Endometrium (tissue), 2 donors: ENCODE results near the gene ZFP30.
"Not testable (repeated sequence)": the region's sequence is repeated elsewhere in the genome, so short reads cannot be mapped to it uniquely, and the experiment has no call there.

Source experiments
- FAIRE-seq: peaks from 2 replicates; lab custom pipeline; 2012; peaks lifted over from hg19 to GRCh38; lab: Jason Lieb, UNC
- donor health status: control.
- donor health status: control.

Gene ZFP30

GRCh38 chr19:37655301-37655688 lies at the start of gene ZFP30:
Gene ZFP30 (minus strand): TSS chr19:37655465. CDS start chr19:37647822, 7,643 bp downstream.
- no peak for FAIRE-seq

- FAIRE-seq, result no peak
These were observed 43.8 kb upstream of the ZFP30 start for GRCh38 chr19:37699057-37699456.

- FAIRE-seq, result no peak
These were observed 43.0 kb upstream of the ZFP30 start for GRCh38 chr19:37698216-37698615.

GRCh38 chr19:37695144-37695899 lies 40.1 kb upstream of the ZFP30 start:
- no peak for FAIRE-seq

- FAIRE-seq, result no peak
These were observed 37.8 kb upstream of the ZFP30 start for GRCh38 chr19:37692956-37693620.

- peak; percentile 23 for FAIRE-seq
These were observed 36.7 kb upstream of the ZFP30 start for GRCh38 chr19:37691881-37692504.

GRCh38 chr19:37683520-37683919 lies 28.3 kb upstream of the ZFP30 start:
- FAIRE-seq, result no peak

GRCh38 chr19:37669450-37669914 lies 14.2 kb upstream of the ZFP30 start:
- no peak for FAIRE-seq

- not testable (repeated sequence) for FAIRE-seq
These were observed 1.9 kb upstream of the ZFP30 start for GRCh38 chr19:37657157-37657556.

GRCh38 chr19:37655689-37656371 lies 565 bp upstream of the ZFP30 start:
- FAIRE-seq, result no peak

- FAIRE-seq, result no peak
These were observed 500 bp downstream of the ZFP30 start for GRCh38 chr19:37654629-37655300.

- FAIRE-seq, result no peak
These were observed 1.1 kb downstream of the ZFP30 start for GRCh38 chr19:37654118-37654517.

- FAIRE-seq, result no peak
These were observed 19.9 kb downstream of the ZFP30 start for GRCh38 chr19:37635076-37636056.

- no peak for FAIRE-seq
These were observed 60.3 kb downstream of the ZFP30 start for GRCh38 chr19:37594982-37595382.

- FAIRE-seq, result peak; percentile 70
These were observed 60.8 kb downstream of the ZFP30 start, which contains the start of the genes ZNF540 and ZNF571 for GRCh38 chr19:37594304-37594981. Gene ZNF540 (plus strand): TSS chr19:37594876. CDS start chr19:37598448, 3,572 bp downstream. Gene ZNF571 (minus strand): TSS chr19:37594792. CDS start chr19:37586676, 8,116 bp downstream.

- FAIRE-seq, result no peak
These were observed 61.3 kb downstream of the ZFP30 start for GRCh38 chr19:37593996-37594303.

GRCh38 chr19:37583340-37583739 lies 71.9 kb downstream of the ZFP30 start:
- no peak for FAIRE-seq

GRCh38 chr19:37572203-37572602 lies 83.1 kb downstream of the ZFP30 start:
- no peak for FAIRE-seq

- FAIRE-seq, result no peak
These were observed 89.9 kb downstream of the ZFP30 start for GRCh38 chr19:37565370-37565669.
